HG02798 (cell line): Measurements from ENCODE around the gene APCDD1L.

ENCODE experiments used
- ATAC-seq: cut with Tn5 transposase; IDR thresholded peaks from one replicate; pipeline ENCODE4 v1.9.1; 2021; ENCODE audit warnings: mild to moderate bottlenecking; ENCODE audit not compliant: unreplicated experiment, poor library complexity

Gene APCDD1L

GRCh38 chr20:58492795-58493524 lies 22.2 kb downstream of the APCDD1L start:
- ATAC-seq: no peak

GRCh38 chr20:58492074-58492718 lies 23.0 kb downstream of the APCDD1L start:
- ATAC-seq: no peak

- ATAC-seq: no peak
Observed at GRCh38 chr20:58486207-58486606, 29.0 kb downstream of the APCDD1L start.

- no peak for ATAC-seq
Observed at GRCh38 chr20:58485393-58485792, 29.8 kb downstream of the APCDD1L start.

GRCh38 chr20:58483470-58483869 lies 31.7 kb downstream of the APCDD1L start:
- ATAC-seq: no peak

- ATAC-seq: no peak
Observed at GRCh38 chr20:58483051-58483450, 32.1 kb downstream of the APCDD1L start.

- no peak for ATAC-seq
Observed at GRCh38 chr20:58482416-58482815, 32.8 kb downstream of the APCDD1L start.

GRCh38 chr20:58481481-58482021 lies 33.6 kb downstream of the APCDD1L start:
- ATAC-seq: no peak

GRCh38 chr20:58480551-58481336 lies 34.5 kb downstream of the APCDD1L start:
- ATAC-seq: no peak

- no peak for ATAC-seq
Observed at GRCh38 chr20:58479726-58480440, 35.3 kb downstream of the APCDD1L start.

- ATAC-seq: no peak
Observed at GRCh38 chr20:58478141-58478805, 36.9 kb downstream of the APCDD1L start.

GRCh38 chr20:58475466-58475865 lies 39.7 kb downstream of the APCDD1L start:
- ATAC-seq: no peak

- no peak for ATAC-seq
Observed at GRCh38 chr20:58473453-58474425, 41.5 kb downstream of the APCDD1L start.

GRCh38 chr20:58472273-58473018 lies 42.8 kb downstream of the APCDD1L start:
- ATAC-seq: no peak

- ATAC-seq: no peak
Observed at GRCh38 chr20:58471193-58472164, 43.7 kb downstream of the APCDD1L start.

GRCh38 chr20:58470336-58471192 lies 44.6 kb downstream of the APCDD1L start:
- ATAC-seq: no peak
